Measurements from ENCODE around the gene DHH.

DNA sequence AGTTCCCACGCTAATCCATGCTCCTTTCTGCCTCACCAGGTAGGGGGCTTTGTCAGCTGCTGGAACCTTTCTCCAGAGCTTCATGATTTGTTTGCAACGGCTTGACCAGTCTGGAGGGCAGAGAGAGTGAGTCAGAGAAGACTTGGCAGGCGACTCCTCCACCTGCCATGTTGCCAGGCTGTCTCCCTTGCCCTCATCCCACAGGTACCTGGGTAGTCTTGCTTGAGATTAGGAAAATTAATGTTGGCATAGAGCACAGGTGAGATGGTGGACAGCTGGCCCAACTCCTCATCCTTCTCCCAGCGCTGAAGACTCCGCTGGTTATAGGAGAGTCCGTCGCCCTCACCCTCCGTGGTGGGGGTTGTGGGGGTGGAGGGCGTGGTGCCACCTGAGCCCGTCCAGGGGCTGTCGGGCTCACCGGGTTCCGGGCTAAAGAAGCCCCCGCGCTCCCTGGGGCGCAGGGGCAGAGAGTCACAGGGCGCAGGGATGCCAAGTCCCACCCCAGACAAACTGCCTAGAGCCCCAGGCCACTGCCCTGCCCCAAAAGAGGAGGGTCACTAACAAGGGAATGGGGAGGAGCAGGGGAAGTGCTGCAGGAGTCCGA lies 52.6 kb downstream of the DHH start:
- TF ChIP-seq CTCF (IDR thresholded peaks at IDR 0.05) = no peak
- TF ChIP-seq POLR2A (IDR thresholded peaks at IDR 0.05) = no peak
